Hindlimb muscle (tissue), 1 donor: Measurements from ENCODE around the gene IGF2BP3. TPM values are rescaled to one million over a fixed set of nuclear protein-coding genes. Genes with fewer than 3 reads are reported as not detected.

ENCODE experiments used
- polyA plus RNA-seq: library from polyadenylated mRNA; unstranded; fragments of 120-200 nt; gene quantifications from one replicate; pipeline ENCODE4 v1.2.1, GENCODE V29; 2013; ENCODE audit not compliant: insufficient read length

IGF2BP3 gene
- polyA plus RNA-seq, 1 donor = 27.5 TPM

Other genes with a start within 250 kb of the IGF2BP3 start
- 53.7 TPM for gene GPNMB, start 223.7 kb downstream of the IGF2BP3 start, polyA plus RNA-seq
- 95.2 TPM for gene MALSU1, start 171.2 kb downstream of the IGF2BP3 start, polyA plus RNA-seq
- 129 TPM for gene TRA2A, start 61.5 kb upstream of the IGF2BP3 start, polyA plus RNA-seq
- gene CCDC126, start 126.9 kb upstream of the IGF2BP3 start, polyA plus RNA-seq = 6.4 TPM
- gene FAM221A, start 209.7 kb upstream of the IGF2BP3 start, polyA plus RNA-seq = 2.5 TPM
- gene STK31, start 239.7 kb upstream of the IGF2BP3 start, polyA plus RNA-seq = 2.1 TPM